CD4-positive, CD25-positive, alpha-beta regulatory T cell (primary cell): Measurements from ENCODE around the gene FOXC1. TPM values are rescaled to one million over a fixed set of nuclear protein-coding genes. Genes with fewer than 3 reads are reported as not detected.
A peak's percentile ranks its signal among the peaks of the same experiment; 100 is the strongest.

Experiments used
- ATAC-seq, 2 donors: fragments of 150-1000 bp; cut with Tn5 transposase; one replicate each; pipeline ENCODE4 v1.10.0; 2021; ENCODE audit warnings: low read depth in 2 of 2, moderate number of reproducible peaks in 2 of 2, moderate library complexity in 1 of 2
- DNase-seq, 3 donors: peaks; one replicate each; pipeline versions ENCODE4 v3.0.0 to v3.0.0-alpha.2; 2012 to 2022; ENCODE audit warnings: mixed read lengths in 1 of 3
- H3K27ac ChIP-seq: one replicate; pipeline ENCODE4 v1.7.0; 2013; ENCODE audit warnings: mild to moderate bottlenecking, low read length; ENCODE audit not compliant: insufficient read depth, poor library complexity, severe bottlenecking
- H3K27me3 ChIP-seq: one replicate; pipeline ENCODE4 v1.7.0; 2013; ENCODE audit warnings: low read length; ENCODE audit not compliant: control insufficient read depth, insufficient read depth
- H3K36me3 ChIP-seq: one replicate; pipeline ENCODE4 v1.7.0; 2013; ENCODE audit warnings: mild to moderate bottlenecking, low read length, moderate library complexity; ENCODE audit not compliant: control insufficient read depth, insufficient read depth
- H3K4me1 ChIP-seq: 2 replicates; pipeline ENCODE4 v1.7.0; 2013; ENCODE audit warnings: mild to moderate bottlenecking, low read length; ENCODE audit not compliant: insufficient read depth, control insufficient read depth, poor library complexity, severe bottlenecking
- H3K4me3 ChIP-seq: one replicate; pipeline ENCODE4 v1.7.0; 2013; ENCODE audit warnings: low read depth, mild to moderate bottlenecking, low read length, moderate library complexity
- H3K9me3 ChIP-seq, 2 experiments: 1 replicate in 1 of 2; 2 replicates in 1 of 2; pipeline ENCODE4 v1.7.0; 2013; ENCODE audit warnings: low read length in 2 of 2, mild to moderate bottlenecking in 1 of 2, moderate library complexity in 1 of 2; ENCODE audit not compliant: control insufficient read depth in 2 of 2
- H3K27ac Mint-ChIP-seq, 3 donors: one replicate each; pipeline ENCODE4 v1.8.0; 2020 to 2022; ENCODE audit warnings: mild to moderate bottlenecking in 3 of 3, mixed read lengths in 3 of 3, moderate library complexity in 2 of 3
- H3K27me3 Mint-ChIP-seq: one replicate; pipeline ENCODE4 v1.8.0; 2022; ENCODE audit warnings: mild to moderate bottlenecking, mixed read lengths
- H3K36me3 Mint-ChIP-seq: one replicate; pipeline ENCODE4 v1.8.0; 2020; ENCODE audit warnings: mixed read lengths
- H3K4me1 Mint-ChIP-seq, 4 donors: one replicate each; pipeline ENCODE4 v1.8.0; 2020 to 2022; ENCODE audit warnings: mixed read lengths in 4 of 4, mild to moderate bottlenecking in 1 of 4
- H3K4me3 Mint-ChIP-seq, 4 donors: one replicate each; pipeline ENCODE4 v1.8.0; 2020 to 2022; ENCODE audit warnings: mild to moderate bottlenecking in 4 of 4, mixed read lengths in 4 of 4, moderate library complexity in 3 of 4
- H3K9me3 Mint-ChIP-seq, 7 donors: one replicate each; pipeline ENCODE4 v1.8.0; 2020 to 2022; ENCODE audit warnings: mixed read lengths in 7 of 7, mild to moderate bottlenecking in 3 of 7, moderate library complexity in 2 of 7
- polyA plus RNA-seq, 4 donors: library from polyadenylated mRNA; unstranded; fragments of 300-500 nt; fragmentation: Illumina TruSeq; gene quantifications; one replicate each; pipeline ENCODE4 v1.2.3, GENCODE V29; 2021
- total RNA-seq: library from RNA; stranded (reverse); gene quantifications from one replicate; pipeline ENCODE4 v1.2.3, GENCODE V29; 2022

The FOXC1 gene
- total and polyA plus RNA-seq, 5 donors from 2014 or later: not detected

DNA sequence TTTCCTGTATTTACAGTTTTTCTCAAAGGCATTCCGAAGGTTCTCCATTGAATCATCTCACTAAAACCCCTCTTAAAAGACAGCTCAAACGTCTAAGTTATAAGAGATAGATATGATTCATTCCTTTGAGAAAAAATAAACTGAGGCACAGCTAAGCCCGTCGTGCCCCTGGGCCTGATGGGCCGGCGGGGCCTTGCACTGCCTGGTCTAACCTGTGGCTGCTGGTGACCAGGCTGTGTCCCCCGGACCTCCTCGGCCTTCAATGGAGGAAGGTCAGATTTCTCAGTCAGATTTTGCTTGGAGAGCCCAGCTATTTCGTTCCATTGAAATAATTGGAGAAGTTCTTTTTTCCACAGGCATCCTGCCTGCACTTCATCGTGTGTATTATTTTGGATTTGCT lies 11.3 kb upstream of the FOXC1 start:
- H3K27me3 Mint-ChIP-seq: peaks cover 84% of the 10 kb centered on the region
- ATAC-seq (no peak), DNase-seq (no peak)
- Histone ChIP-seq H3K4me3 (no peak overlapping the region), H3K27ac (no peak overlapping the region), H3K4me1 (peaks cover 6% of the 10 kb centered on the region), H3K36me3 (no peaks in the 10 kb centered on the region), H3K9me3 (no peaks in the 10 kb centered on the region), H3K27me3 (peaks cover 34% of the 10 kb centered on the region)
- no peak overlapping the region for H3K27ac Mint-ChIP-seq
- peaks cover 0 to 13% (median 5%) of the 10 kb centered on the region in 4 donors for H3K4me1 Mint-ChIP-seq
- no peak overlapping the region for H3K4me3 Mint-ChIP-seq
- H3K9me3 Mint-ChIP-seq: no peaks in the 10 kb centered on the region
- H3K36me3 Mint-ChIP-seq: no peaks in the 10 kb centered on the region

DNA sequence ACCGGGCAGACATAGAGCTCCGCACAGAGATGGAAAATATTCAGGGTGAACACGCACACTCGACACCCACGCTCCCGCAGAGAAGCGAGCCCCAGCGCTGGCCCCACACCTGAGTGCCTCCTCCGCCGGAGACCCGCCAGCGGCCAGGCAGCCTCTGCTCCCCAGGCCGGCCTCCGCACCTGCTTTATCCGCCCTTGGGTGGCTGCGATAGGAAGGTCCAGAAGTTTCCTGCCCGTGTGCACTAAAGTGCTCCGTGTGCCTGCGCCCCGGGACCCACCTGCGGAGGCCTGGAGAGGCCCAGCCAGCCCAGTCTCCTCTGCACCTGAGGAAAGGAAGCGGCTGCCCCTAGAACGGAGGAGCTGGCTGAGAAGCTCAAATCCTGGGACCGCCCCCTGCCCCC lies 10.8 kb upstream of the FOXC1 start:
- no peak overlapping the region for H3K4me3 ChIP-seq
- peaks cover 6% of the 10 kb centered on the region for H3K4me1 ChIP-seq
- no peaks in the 10 kb centered on the region for H3K36me3 Mint-ChIP-seq
- peaks cover 39% of the 10 kb centered on the region for H3K27me3 ChIP-seq
- H3K4me1 Mint-ChIP-seq: peaks cover 0 to 13% (median 5%) of the 10 kb centered on the region in 4 donors
- ATAC-seq (no peak), DNase-seq (no peak)
- H3K9me3 ChIP-seq: no peaks in the 10 kb centered on the region
- H3K4me3 Mint-ChIP-seq: no peak overlapping the region
- no peak overlapping the region for H3K27ac Mint-ChIP-seq
- no peaks in the 10 kb centered on the region for H3K9me3 Mint-ChIP-seq
- H3K27ac ChIP-seq: no peak overlapping the region
- H3K36me3 ChIP-seq: no peaks in the 10 kb centered on the region
- H3K27me3 Mint-ChIP-seq: peaks cover 89% of the 10 kb centered on the region

DNA sequence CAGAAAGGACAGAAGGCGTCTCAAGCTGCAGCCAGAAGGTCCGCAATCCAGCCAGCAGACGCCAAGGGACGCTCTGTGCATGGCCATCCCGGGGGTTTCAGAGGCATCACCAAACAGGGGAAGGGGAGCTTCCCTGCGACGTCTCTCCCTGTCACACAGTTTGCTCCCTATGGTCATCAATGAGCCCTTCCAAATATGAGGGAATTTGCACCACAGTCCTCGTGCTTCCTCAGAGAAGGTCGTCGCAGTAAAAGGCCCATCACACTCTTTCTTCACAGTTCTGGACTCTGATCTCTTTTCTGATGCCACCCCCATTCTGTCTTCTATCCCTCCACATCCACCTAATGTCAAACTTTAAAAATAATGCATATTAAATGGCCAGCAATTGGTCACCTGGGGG lies 10.2 kb upstream of the FOXC1 start:
- H3K9me3 ChIP-seq: no peaks in the 10 kb centered on the region
- no peaks in the 10 kb centered on the region for H3K36me3 ChIP-seq
- Mint-ChIP-seq H3K36me3 (no peaks in the 10 kb centered on the region), H3K9me3 (no peaks in the 10 kb centered on the region), H3K27me3 (peaks cover 86% of the 10 kb centered on the region), H3K4me3 (no peak overlapping the region), H3K4me1 (peaks cover 0 to 13% (median 5%) of the 10 kb centered on the region in 4 donors), H3K27ac (no peak overlapping the region)
- ATAC-seq: no peak
- no peak overlapping the region for H3K4me3 ChIP-seq
- peaks cover 40% of the 10 kb centered on the region for H3K27me3 ChIP-seq
- DNase-seq: no peak
- peaks cover 11% of the 10 kb centered on the region for H3K4me1 ChIP-seq
- H3K27ac ChIP-seq: no peak overlapping the region

DNA sequence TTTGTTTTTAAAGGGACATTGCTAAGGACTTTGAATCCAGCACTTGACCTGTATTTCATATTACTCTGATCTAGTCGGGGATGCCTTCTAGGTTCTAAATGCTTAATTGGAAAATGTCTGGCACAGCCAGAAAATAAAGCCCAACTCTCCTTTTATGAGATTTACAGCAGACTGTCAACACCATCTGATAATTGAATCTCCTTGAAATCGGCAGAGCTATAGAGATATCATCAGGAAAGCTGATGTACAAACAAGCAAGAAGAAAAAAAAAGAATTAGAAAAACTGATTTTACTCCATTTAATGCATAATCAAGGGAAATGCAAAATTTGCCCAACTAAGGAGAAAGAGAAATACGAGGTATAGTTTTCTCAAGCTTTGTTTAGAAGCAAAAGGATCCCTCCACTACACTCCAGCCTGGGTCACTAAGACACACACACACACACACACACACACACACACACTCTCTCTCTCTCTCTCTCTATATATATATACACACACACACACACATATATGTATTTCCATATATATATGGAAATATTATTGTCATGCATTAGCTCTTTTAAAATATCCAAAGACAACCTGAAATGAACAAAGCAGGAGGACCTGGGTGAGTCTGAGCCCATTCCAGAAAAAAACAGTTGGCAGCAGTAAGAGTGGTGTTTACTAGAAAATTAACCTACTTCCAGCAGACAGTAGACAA lies 9.5 kb upstream of the FOXC1 start:
- DNase-seq (no peak), ATAC-seq (no peak)
- Histone ChIP-seq H3K27me3 (peaks cover 40% of the 10 kb centered on the region), H3K36me3 (no peaks in the 10 kb centered on the region), H3K27ac (no peak overlapping the region), H3K4me1 (peaks cover 19% of the 10 kb centered on the region), H3K4me3 (no peak overlapping the region), H3K9me3 (no peaks in the 10 kb centered on the region)
- H3K9me3 Mint-ChIP-seq: no peaks in the 10 kb centered on the region
- peaks cover 0 to 13% (median 5%) of the 10 kb centered on the region in 4 donors for H3K4me1 Mint-ChIP-seq
- H3K4me3 Mint-ChIP-seq: peak overlapping the region in 1 of 4 donors; percentile 11
- H3K27ac Mint-ChIP-seq: no peak overlapping the region
- no peaks in the 10 kb centered on the region for H3K36me3 Mint-ChIP-seq
- H3K27me3 Mint-ChIP-seq: peaks cover 81% of the 10 kb centered on the region

DNA sequence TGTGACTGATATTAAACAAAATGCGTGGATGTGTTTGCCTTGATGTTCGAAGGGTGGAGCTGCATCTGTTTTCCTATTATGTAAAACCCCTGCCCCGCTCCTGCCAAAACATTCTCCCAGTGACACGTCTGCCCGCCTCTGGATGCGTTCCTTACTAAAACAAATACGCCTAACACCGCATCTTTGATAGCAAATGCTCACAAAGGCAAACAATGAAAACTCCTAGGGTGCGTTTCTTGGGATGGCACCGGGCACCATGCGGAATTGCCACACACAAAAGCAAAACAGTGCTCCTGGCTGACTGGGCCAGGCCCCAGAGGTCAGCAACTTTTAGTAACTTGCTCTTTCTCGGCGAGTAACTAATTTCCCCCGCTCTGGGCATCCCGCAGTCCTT lies 9.0 kb upstream of the FOXC1 start:
- Mint-ChIP-seq H3K4me1 (peaks cover 3 to 17% (median 7%) of the 10 kb centered on the region in 4 donors), H3K9me3 (no peaks in the 10 kb centered on the region), H3K27me3 (peaks cover 85% of the 10 kb centered on the region), H3K27ac (no peak overlapping the region), H3K36me3 (no peaks in the 10 kb centered on the region), H3K4me3 (no peak overlapping the region)
- Histone ChIP-seq H3K27me3 (peaks cover 40% of the 10 kb centered on the region), H3K36me3 (no peaks in the 10 kb centered on the region), H3K9me3 (no peaks in the 10 kb centered on the region), H3K4me3 (no peak overlapping the region), H3K27ac (no peak overlapping the region), H3K4me1 (peaks cover 23% of the 10 kb centered on the region)
- ATAC-seq (no peak), DNase-seq (no peak)

DNA sequence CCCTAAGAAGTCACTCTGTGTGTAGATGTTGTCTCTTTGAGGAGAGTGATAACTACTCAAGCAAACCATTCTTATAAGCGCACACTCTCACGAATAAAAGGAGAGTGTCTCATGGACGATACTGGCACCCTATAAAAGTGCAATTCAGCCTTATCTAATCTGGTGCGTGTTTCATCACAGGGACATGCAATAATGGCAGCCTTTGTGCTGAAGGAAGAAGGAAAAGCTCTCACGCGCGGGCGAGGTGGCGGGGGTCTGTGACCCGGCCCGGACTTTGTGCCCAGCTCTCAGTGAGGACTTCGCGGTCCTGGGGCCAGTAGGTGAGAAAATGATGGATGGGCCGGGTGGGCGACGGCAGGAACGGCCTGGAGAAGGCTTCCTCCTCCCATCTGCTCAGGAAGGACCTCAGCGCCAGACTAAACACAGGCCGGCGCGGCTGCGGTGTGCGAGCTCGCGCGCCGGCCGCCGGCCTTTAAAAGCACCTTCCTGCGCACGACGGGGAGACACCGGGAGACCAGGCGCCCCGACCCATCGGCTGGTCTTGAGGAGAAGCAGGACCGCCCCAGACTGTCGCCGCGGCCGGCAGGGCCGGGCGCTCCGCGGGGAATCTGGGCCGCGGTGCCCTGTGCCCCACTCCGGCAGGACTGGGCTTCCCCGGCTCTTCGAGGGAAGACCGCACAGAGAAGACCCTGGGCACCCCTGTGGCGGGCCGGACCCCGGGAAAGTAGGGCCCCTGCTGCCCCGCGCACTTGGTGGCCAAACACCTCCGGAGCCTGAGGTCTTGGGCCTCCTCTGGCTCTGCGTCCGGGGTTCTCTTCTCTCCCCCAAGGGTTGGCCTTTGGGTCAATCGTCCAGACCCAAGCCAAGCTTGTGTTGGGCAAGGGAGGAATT lies 8.3 kb upstream of the FOXC1 start:
- no peaks in the 10 kb centered on the region for H3K9me3 ChIP-seq
- Mint-ChIP-seq H3K27me3 (peaks cover 85% of the 10 kb centered on the region), H3K36me3 (no peaks in the 10 kb centered on the region), H3K9me3 (no peaks in the 10 kb centered on the region), H3K4me3 (no peak overlapping the region), H3K4me1 (peaks cover 0 to 18% (median 9%) of the 10 kb centered on the region in 4 donors), H3K27ac (peak overlapping the region in 1 of 3 donors; percentile 14)
- H3K4me3 ChIP-seq: no peak overlapping the region
- no peak for ATAC-seq
- no peaks in the 10 kb centered on the region for H3K36me3 ChIP-seq
- DNase-seq: no peak
- no peak overlapping the region for H3K27ac ChIP-seq
- H3K27me3 ChIP-seq: peaks cover 42% of the 10 kb centered on the region
- peaks cover 24% of the 10 kb centered on the region for H3K4me1 ChIP-seq

DNA sequence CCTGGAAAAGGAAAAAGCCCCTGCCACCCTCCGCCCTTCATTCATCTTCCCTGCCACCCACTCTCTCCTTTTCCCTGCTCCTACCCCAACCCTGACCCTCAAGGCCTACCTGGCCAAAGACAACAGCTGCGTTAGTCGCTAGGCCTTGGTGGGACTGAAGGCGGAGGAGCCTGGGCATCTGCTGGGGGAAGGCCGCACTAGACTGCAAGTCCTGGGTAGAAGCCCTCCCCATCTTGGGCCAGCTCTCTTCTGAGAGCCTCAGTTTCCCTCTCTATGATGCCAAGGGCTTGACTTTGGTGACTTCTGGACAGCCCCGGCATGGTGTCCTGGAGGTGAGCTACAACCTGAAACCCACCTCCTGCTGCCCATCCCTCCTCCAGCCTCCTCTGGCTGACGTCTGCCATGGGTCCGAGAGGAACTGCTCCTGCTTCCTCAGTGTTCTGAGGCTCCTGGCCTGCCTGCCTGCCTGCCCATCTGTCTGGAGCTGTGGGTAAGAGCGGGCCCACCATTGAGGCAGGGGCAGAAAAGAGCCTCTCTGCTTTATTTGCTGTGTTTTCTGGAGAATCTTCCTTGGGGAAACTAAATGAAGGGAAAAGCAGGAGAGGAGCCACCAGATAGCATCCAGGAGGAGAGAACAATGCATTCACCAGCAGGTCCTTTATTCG lies 7.5 kb upstream of the FOXC1 start:
- Histone ChIP-seq H3K36me3 (no peaks in the 10 kb centered on the region), H3K27me3 (peaks cover 36% of the 10 kb centered on the region), H3K27ac (no peak overlapping the region), H3K4me3 (no peak overlapping the region), H3K9me3 (no peaks in the 10 kb centered on the region), H3K4me1 (peaks cover 30% of the 10 kb centered on the region)
- ATAC-seq: no peak
- Mint-ChIP-seq H3K4me1 (peaks cover 3 to 22% (median 13%) of the 10 kb centered on the region in 4 donors), H3K27ac (no peak overlapping the region), H3K4me3 (peak overlapping the region in 1 of 4 donors; percentile 11), H3K36me3 (no peaks in the 10 kb centered on the region), H3K9me3 (no peaks in the 10 kb centered on the region), H3K27me3 (peaks cover 86% of the 10 kb centered on the region)
- DNase-seq: no peak
